Mesenchymal stem cell (in vitro differentiated cells and primary cell): ENCODE data around the gene FAM221B.

Source experiments
- DNase-seq: peaks from one replicate; pipeline ENCODE4 v3.0.0-alpha.2; 2013
- H2AFZ ChIP-seq: one replicate; pipeline ENCODE4 v1.6.1; 2013; ENCODE audit warnings: low read depth, mild to moderate bottlenecking, control low read depth, inconsistent platforms, low read length, moderate library complexity
- H2AK5ac ChIP-seq: 2 replicates; pipeline ENCODE4 v1.6.1; 2013; ENCODE audit warnings: low read length, moderate library complexity, mild to moderate bottlenecking, inconsistent platforms; ENCODE audit not compliant: severe bottlenecking
- H2BK120ac ChIP-seq: one replicate; pipeline ENCODE4 v1.6.1; 2013; ENCODE audit warnings: low read depth, mild to moderate bottlenecking, inconsistent platforms, low read length, moderate library complexity
- H2BK12ac ChIP-seq, 2 experiments: one replicate each; pipeline ENCODE4 v1.6.1; 2013; ENCODE audit warnings: inconsistent platforms in 2 of 2, low read length in 2 of 2, mild to moderate bottlenecking in 2 of 2, moderate library complexity in 2 of 2, control low read depth in 1 of 2
- H2BK15ac ChIP-seq: one replicate; pipeline ENCODE4 v1.6.1; 2013; ENCODE audit warnings: mild to moderate bottlenecking, low read depth, inconsistent platforms; ENCODE audit not compliant: poor library complexity, severe bottlenecking
- H2BK5ac ChIP-seq: 2 replicates; pipeline ENCODE4 v1.6.1; 2013; ENCODE audit warnings: low read depth, mild to moderate bottlenecking, low read length, control low read depth, inconsistent platforms; ENCODE audit not compliant: poor library complexity, severe bottlenecking
- H3K14ac ChIP-seq, 2 experiments: one replicate each; pipeline ENCODE4 v1.6.1; 2013; ENCODE audit warnings: inconsistent platforms in 2 of 2, low read length in 2 of 2, control low read depth in 1 of 2, mild to moderate bottlenecking in 1 of 2, moderate library complexity in 1 of 2
- H3K18ac ChIP-seq, 2 experiments: one replicate each; pipeline ENCODE4 v1.6.1; 2013; ENCODE audit warnings: inconsistent platforms in 2 of 2, low read length in 2 of 2, control low read depth in 1 of 2, low read depth in 1 of 2, mild to moderate bottlenecking in 1 of 2
- H3K23ac ChIP-seq, 2 experiments: one replicate each; pipeline ENCODE4 v1.6.1; 2013; ENCODE audit warnings: inconsistent platforms in 2 of 2, low read length in 2 of 2, mild to moderate bottlenecking in 2 of 2, moderate library complexity in 2 of 2, control low read depth in 1 of 2
- H3K27ac ChIP-seq: 2 replicates; pipeline ENCODE4 v1.5.1; 2013; ENCODE audit warnings: mild to moderate bottlenecking, moderate library complexity, low read length, control low read depth, inconsistent platforms; ENCODE audit not compliant: poor library complexity, severe bottlenecking
- H3K27me3 ChIP-seq, 2 experiments: 2 replicates each; pipeline versions ENCODE4 v1.6.1 to v1.7.0; 2013; ENCODE audit warnings: low read length in 2 of 2, mild to moderate bottlenecking in 2 of 2, moderate library complexity in 2 of 2, control low read depth in 1 of 2, inconsistent platforms in 1 of 2; ENCODE audit not compliant: control insufficient read depth in 1 of 2, insufficient read depth in 1 of 2
- H3K36me3 ChIP-seq, 2 experiments: 2 replicates each; pipeline versions ENCODE4 v1.6.1 to v1.7.0; 2013; ENCODE audit warnings: low read length in 2 of 2, control low read depth in 1 of 2, inconsistent platforms in 1 of 2, low read depth in 1 of 2, mild to moderate bottlenecking in 1 of 2; ENCODE audit not compliant: insufficient read depth in 2 of 2, control insufficient read depth in 1 of 2
- H3K4ac ChIP-seq, 2 experiments: one replicate each; pipeline ENCODE4 v1.6.1; 2013; ENCODE audit warnings: inconsistent platforms in 2 of 2, low read length in 2 of 2, mild to moderate bottlenecking in 2 of 2, moderate library complexity in 2 of 2, control low read depth in 1 of 2, low read depth in 1 of 2
- H3K4me1 ChIP-seq: 2 replicates; pipeline ENCODE4 v1.6.1; 2013; ENCODE audit warnings: low read depth, low read length, control low read depth; ENCODE audit not compliant: control insufficient read depth, insufficient read depth
- H3K4me2 ChIP-seq: 2 replicates; pipeline ENCODE4 v1.6.1; 2013; ENCODE audit warnings: low read length, mild to moderate bottlenecking, inconsistent platforms; ENCODE audit not compliant: poor library complexity, severe bottlenecking
- H3K4me3 ChIP-seq, 2 experiments: 2 replicates each; pipeline versions ENCODE4 v1.5.1 to v1.7.0; 2013; ENCODE audit warnings: low read length in 2 of 2, mild to moderate bottlenecking in 2 of 2, control low read depth in 1 of 2, low read depth in 1 of 2; ENCODE audit not compliant: insufficient read depth in 1 of 2
- H3K79me1 ChIP-seq: replicated peaks from 2 replicates; pipeline ENCODE4 v1.6.1; 2013; ENCODE audit warnings: mild to moderate bottlenecking, control low read depth, low read length, inconsistent platforms; ENCODE audit not compliant: poor library complexity, severe bottlenecking
- H3K9ac ChIP-seq: 2 replicates; pipeline ENCODE4 v1.7.0; 2013; ENCODE audit warnings: mild to moderate bottlenecking, low read length, moderate library complexity
- H3K9me3 ChIP-seq: 2 replicates; pipeline ENCODE4 v1.7.0; 2013; ENCODE audit warnings: mild to moderate bottlenecking, low read length; ENCODE audit not compliant: control insufficient read depth
- H4K8ac ChIP-seq: one replicate; pipeline ENCODE4 v1.6.1; 2013; ENCODE audit warnings: inconsistent platforms, mild to moderate bottlenecking, low read length, moderate library complexity
- H4K91ac ChIP-seq: one replicate; pipeline ENCODE4 v1.6.1; 2013; ENCODE audit warnings: mild to moderate bottlenecking, low read length, inconsistent platforms
- WGBS: methylation state at CpG from one replicate; pipeline ENCODE4 v1.1.7; 2013; ENCODE audit warnings: mixed read lengths; 5-methylcytosine and 5-hydroxymethylcytosine counted together

FAM221B gene

GRCh38 chr9:35814106-35814840 is 14.3 kb downstream of the FAM221B start:
- peak overlapping the region; percentile 76 to 91 for H3K4ac ChIP-seq
- H3K36me3 ChIP-seq, result peaks cover 10 to 13% of the 10 kb centered on the region in 2 experiments
- H3K27me3 ChIP-seq, result peaks cover 0 to 12% of the 10 kb centered on the region in 2 experiments
- H4K8ac ChIP-seq, result peak overlapping the region; percentile 93
- H3K23ac ChIP-seq, result peak overlapping the region in 1 of 2 experiments; percentile 81
- peak overlapping the region; percentile 91 for H4K91ac ChIP-seq
- peaks cover 13% of the 10 kb centered on the region for H3K4me1 ChIP-seq
- H2AFZ ChIP-seq, result peak overlapping the region; percentile 66
- peak overlapping the region; percentile 90 to 93 for H3K4me3 ChIP-seq
- WGBS, result 11% methylated on average over 25 of the region's 29 CpGs
- peak overlapping the region; percentile 86 to 98 for H3K18ac ChIP-seq
- H3K79me1 ChIP-seq, result peaks cover 9% of the 10 kb centered on the region
- DNase-seq, result peak; percentile 75
- H2AK5ac ChIP-seq, result peak overlapping the region; percentile 25
- peak overlapping the region; percentile 15 for H2BK15ac ChIP-seq
- peak overlapping the region; percentile 84 for H2BK120ac ChIP-seq
- H3K9me3 ChIP-seq, result no peaks in the 10 kb centered on the region
- peak overlapping the region; percentile 81 for H2BK5ac ChIP-seq
- peak overlapping the region in 1 of 2 experiments; percentile 98 for H3K14ac ChIP-seq
- peak overlapping the region; percentile 82 for H3K4me2 ChIP-seq
- H3K27ac ChIP-seq, result peak overlapping the region; percentile 80
- H3K9ac ChIP-seq, result peak overlapping the region; percentile 86
- no peak overlapping the region for H2BK12ac ChIP-seq

GRCh38 chr9:35813434-35814105 is 15.0 kb downstream of the FAM221B start:
- H3K27me3 ChIP-seq, result peaks cover 0 to 12% of the 10 kb centered on the region in 2 experiments
- H3K4ac ChIP-seq, result peak overlapping the region in 1 of 2 experiments; percentile 35
- no peak overlapping the region for H4K91ac ChIP-seq
- H3K79me1 ChIP-seq, result peaks cover 9% of the 10 kb centered on the region
- H3K4me2 ChIP-seq, result no peak overlapping the region
- peak overlapping the region in 1 of 2 experiments; percentile 90 for H3K4me3 ChIP-seq
- no peak overlapping the region for H3K18ac ChIP-seq
- H2BK120ac ChIP-seq, result no peak overlapping the region
- H3K9me3 ChIP-seq, result no peaks in the 10 kb centered on the region
- no peak overlapping the region for H3K14ac ChIP-seq
- peak overlapping the region; percentile 65 for H4K8ac ChIP-seq
- DNase-seq, result peak; percentile 49
- H3K27ac ChIP-seq, result no peak overlapping the region
- 76% methylated on average over 7 of the region's 10 CpGs for WGBS
- peak overlapping the region; percentile 86 for H3K9ac ChIP-seq
- H2BK12ac ChIP-seq, result no peak overlapping the region
- no peak overlapping the region for H2BK15ac ChIP-seq
- H3K4me1 ChIP-seq, result peaks cover 13% of the 10 kb centered on the region
- H2AFZ ChIP-seq, result no peak overlapping the region
- no peak overlapping the region for H3K23ac ChIP-seq
- H2AK5ac ChIP-seq, result peak overlapping the region; percentile 42
- H2BK5ac ChIP-seq, result no peak overlapping the region
- H3K36me3 ChIP-seq, result peaks cover 17 to 20% of the 10 kb centered on the region in 2 experiments

- Histone ChIP-seq H3K27me3 (peaks cover 0 to 4% of the 10 kb centered on the region in 2 experiments), H3K27ac (peak within 1 kb of the TSS; percentile 46), H3K4me1 (peaks cover 13% of the 10 kb centered on the region), H3K23ac (no peak within 1 kb of the TSS), H3K4me2 (peak within 1 kb of the TSS; percentile 75), H2BK5ac (no peak within 1 kb of the TSS), H3K18ac (peak within 1 kb of the TSS in 1 of 2 experiments; percentile 67), H2AFZ (peak within 1 kb of the TSS; percentile 47), H2BK12ac (no peak within 1 kb of the TSS), H3K4me3 (peak within 1 kb of the TSS; percentile 53 to 81), H2BK120ac (no peak within 1 kb of the TSS), H3K14ac (no peak within 1 kb of the TSS), H3K9me3 (no peaks in the 10 kb centered on the region), H3K79me1 (peaks cover 9% of the 10 kb centered on the region), H3K36me3 (peaks cover 26 to 31% of the 10 kb centered on the region in 2 experiments), H2BK15ac (no peak within 1 kb of the TSS), H4K91ac (no peak within 1 kb of the TSS), H2AK5ac (peak within 1 kb of the TSS; percentile 42), H3K9ac (peak within 1 kb of the TSS; percentile 86), H4K8ac (peak within 1 kb of the TSS; percentile 92), H3K4ac (peak within 1 kb of the TSS; percentile 13 to 55)
- DNase-seq, result peak; percentile 96
- 5% methylated on average over 28 of the region's 28 CpGs for WGBS
These were observed 16.4 kb downstream of the FAM221B start, which contains the start of gene SPAG8 for GRCh38 chr9:35812025-35812602. Gene SPAG8, minus strand, starts transcription at chr9:35812262. Its CDS starts 115 bp downstream, at chr9:35812147.
